ENCODE results near the gene GLS2. TPM values are rescaled to one million over a fixed set of nuclear protein-coding genes. Genes with fewer than 3 reads are reported as not detected.

GLS2 gene
- total RNA-seq, result 1 to 10 TPM in 3 of 5 donors, not detected in 2; 1.3 to 7.6 (median 3.9) TPM
- 10 to 100 TPM in 1 of 3 donors, 1 to 10 TPM in 2; 2.6 to 11.2 (median 5.4) TPM for polyA plus RNA-seq
- long read RNA-seq, donor 1, result 0 reads
- long read RNA-seq, donor 2, result 0 reads
- long read RNA-seq, donor 3, result 0 reads
- long read RNA-seq, donor 4, result 0 reads
- long read RNA-seq, donor 5, result 0 reads
- long read RNA-seq, donor 6, partial matches to known transcripts, result 0 of 1 reads
- long read RNA-seq, donor 6, other reads (novel, unspliced or antisense), result 0 of 1 reads
- long read RNA-seq, donor 7, partial matches to known transcripts, result 0 of 1 reads
- long read RNA-seq, donor 7, other reads (novel, unspliced or antisense), result 0 of 1 reads
- long read RNA-seq, donor 8, partial matches to known transcripts, result 0 of 2 reads
- long read RNA-seq, donor 8, other reads (novel, unspliced or antisense), result 0 of 2 reads
- long read RNA-seq, donor 9, result 0 reads
- long read RNA-seq, donor 10, result 0 reads

DNA sequence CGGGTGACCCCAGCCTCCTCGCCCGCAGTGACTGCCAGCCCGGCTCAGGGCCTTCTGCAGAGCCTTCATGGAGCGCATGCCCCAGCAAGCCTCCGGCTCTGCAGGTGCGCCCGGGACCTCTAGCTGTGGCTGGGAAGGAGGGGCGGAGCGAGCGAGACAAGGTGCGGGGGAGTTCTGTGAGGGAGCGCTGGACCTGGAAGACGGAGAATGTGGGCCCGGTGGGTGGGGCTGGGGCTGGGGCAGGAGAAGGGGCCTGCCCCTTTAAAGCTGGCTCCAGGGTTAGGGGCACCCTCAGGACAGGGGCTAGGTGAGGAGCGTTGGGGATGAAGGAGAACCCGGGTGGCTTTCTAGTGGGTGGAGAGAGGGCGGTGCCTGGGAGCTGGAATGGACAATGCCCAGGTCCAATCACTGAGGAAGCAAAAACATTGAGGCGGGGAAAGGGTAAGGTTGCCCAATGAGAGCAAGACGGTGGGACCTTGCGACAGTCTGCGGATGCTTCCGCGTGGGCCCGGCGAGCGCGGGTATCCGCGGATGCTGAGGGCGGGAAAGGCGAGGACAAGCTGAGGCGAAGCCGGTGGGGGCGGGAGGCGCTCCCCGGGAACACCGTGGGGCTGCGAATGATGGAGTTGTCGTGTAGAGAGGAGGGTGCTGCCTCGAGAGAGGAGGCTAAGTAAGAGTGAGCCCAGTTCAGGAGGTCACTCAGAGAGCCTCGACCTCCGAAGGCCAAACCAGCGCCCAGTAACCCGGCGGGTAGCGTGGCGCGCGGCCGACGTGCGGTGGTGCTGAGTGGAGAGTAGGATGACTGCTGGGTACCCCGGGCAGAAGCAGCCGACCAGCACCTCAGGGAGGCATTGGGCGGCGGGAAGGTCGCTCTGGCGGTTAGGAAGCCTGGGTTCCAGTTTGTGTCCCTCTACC is at the start of gene GLS2:
TSS of gene GLS2 (minus strand) at position 121 of the 915 bp plus-strand sequence. CDS start at position 78, 43 bp downstream.
- 14 to 21% (median 15%) methylated on average over 48 to 59 of the region's 59 CpGs for WGBS, 5 donors
- H3K4me1 ChIP-seq, result peaks cover 18 to 22% (median 18%) of the 10 kb centered on the region in 4 donors
- peak within 1 kb of the TSS; percentile 60 to 73 (median 61) for H3K4me3 ChIP-seq
- no peaks in the 10 kb centered on the region for H3K36me3 ChIP-seq
- DNase-seq, result peak; percentile 80 to 93
- intact Hi-C loops (cut with DNase I; ENCODE audit: low total_unique reads), result no loop called here
- H3K9me3 ChIP-seq, result no peaks in the 10 kb centered on the region
- H3K27ac ChIP-seq, result peak within 1 kb of the TSS in 4 of 5 donors; percentile 29 to 70 (median 34)
- H3K27me3 ChIP-seq, result peaks cover 0 to 37% (median 3%) of the 10 kb centered on the region in 3 donors
- TF ChIP-seq POLR2A (IDR thresholded peaks at IDR 0.05) (no peak), EP300 (IDR thresholded peaks at IDR 0.05) (no peak), POLR2AphosphoS5 (IDR thresholded peaks at IDR 0.05) (peak in 1 of 3 donors; percentile 39)
- TF ChIP-seq, protein P1, sequence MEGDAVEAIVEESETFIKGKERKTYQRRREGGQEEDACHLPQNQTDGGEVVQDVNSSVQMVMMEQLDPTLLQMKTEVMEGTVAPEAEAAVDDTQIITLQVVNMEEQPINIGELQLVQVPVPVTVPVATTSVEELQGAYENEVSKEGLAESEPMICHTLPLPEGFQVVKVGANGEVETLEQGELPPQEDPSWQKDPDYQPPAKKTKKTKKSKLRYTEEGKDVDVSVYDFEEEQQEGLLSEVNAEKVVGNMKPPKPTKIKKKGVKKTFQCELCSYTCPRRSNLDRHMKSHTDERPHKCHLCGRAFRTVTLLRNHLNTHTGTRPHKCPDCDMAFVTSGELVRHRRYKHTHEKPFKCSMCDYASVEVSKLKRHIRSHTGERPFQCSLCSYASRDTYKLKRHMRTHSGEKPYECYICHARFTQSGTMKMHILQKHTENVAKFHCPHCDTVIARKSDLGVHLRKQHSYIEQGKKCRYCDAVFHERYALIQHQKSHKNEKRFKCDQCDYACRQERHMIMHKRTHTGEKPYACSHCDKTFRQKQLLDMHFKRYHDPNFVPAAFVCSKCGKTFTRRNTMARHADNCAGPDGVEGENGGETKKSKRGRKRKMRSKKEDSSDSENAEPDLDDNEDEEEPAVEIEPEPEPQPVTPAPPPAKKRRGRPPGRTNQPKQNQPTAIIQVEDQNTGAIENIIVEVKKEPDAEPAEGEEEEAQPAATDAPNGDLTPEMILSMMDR (IDR thresholded peaks at IDR 0.05), result no peak

DNA sequence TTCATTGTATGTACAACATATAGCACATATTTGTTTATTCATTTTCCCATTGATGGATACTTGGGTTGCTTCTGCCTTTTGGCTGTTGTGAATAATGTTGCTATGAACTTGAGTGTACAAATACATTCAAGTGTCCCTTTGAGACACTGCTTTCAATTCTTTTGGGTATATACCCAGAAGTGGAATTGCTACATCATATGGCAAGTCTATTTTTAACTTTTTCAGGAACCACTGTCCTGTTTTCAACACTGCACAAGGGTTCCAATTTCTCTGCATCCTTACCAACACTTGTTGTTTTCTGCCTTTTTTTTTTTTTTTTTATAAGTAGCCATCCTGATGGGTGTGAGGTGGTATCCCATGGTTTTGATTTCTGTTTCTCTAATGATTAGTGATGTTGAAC is 49.6 kb upstream of the GLS2 start:
- no peaks in the 10 kb centered on the region for H3K27me3 ChIP-seq
- H3K4me3 ChIP-seq, result no peak overlapping the region
- H3K4me1 ChIP-seq, result peaks cover 0 to 26% (median 11%) of the 10 kb centered on the region in 4 donors
- intact Hi-C loops (cut with DNase I; ENCODE audit: low total_unique reads), result no loop called here
- DNase-seq, result no peak
- peaks cover 0 to 8% (median 0%) of the 10 kb centered on the region in 4 donors for H3K36me3 ChIP-seq
- TF ChIP-seq, protein P1 (IDR thresholded peaks at IDR 0.05), result no peak
- H3K27ac ChIP-seq, result no peak overlapping the region
- no peaks in the 10 kb centered on the region for H3K9me3 ChIP-seq

DNA sequence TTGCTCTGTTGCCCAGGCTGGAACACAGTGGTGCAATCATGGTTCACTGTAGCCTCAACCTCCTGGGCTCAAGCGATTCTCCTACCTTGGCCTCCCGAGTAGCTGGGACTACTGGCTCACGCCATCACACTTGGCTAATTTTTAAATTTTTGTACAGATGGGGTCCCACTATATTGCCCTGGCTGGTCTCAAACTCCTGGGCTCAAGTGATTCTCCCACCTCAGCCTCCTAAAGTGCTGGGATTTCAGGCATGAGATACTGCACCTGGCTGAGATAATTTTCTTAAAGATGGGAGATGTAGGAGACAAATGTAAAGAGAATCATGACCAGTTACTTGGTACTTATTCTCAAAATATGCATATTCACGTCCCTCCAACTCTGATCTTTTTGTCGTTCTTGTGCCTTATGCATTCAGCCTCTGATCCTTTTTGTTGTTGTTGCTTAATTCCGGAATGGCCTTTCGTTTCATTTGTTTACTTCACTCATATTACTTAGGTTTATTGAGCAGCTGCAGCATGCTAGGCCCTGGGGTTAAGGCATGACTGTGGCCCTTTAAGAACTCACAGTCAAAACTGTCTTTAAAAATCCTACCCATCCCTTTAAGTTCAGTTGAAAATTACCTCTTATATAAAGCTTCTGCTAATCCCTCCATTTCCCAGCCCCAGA is 42.6 kb upstream of the GLS2 start:
- intact Hi-C loops (cut with DNase I; ENCODE audit: low total_unique reads), result no loop called here
- DNase-seq, result no peak
- peaks cover 12 to 45% (median 29%) of the 10 kb centered on the region in 4 donors for H3K4me1 ChIP-seq
- H3K4me3 ChIP-seq, result no peak overlapping the region
- TF ChIP-seq POLR2A (IDR thresholded peaks at IDR 0.05) (no peak), EP300 (IDR thresholded peaks at IDR 0.05) (no peak), POLR2AphosphoS5 (IDR thresholded peaks at IDR 0.05) (no peak)
- TF ChIP-seq, protein P1 (IDR thresholded peaks at IDR 0.05), result no peak
- no peaks in the 10 kb centered on the region for H3K9me3 ChIP-seq
- peak overlapping the region in 1 of 5 donors; percentile 53 for H3K27ac ChIP-seq
- no peaks in the 10 kb centered on the region for H3K27me3 ChIP-seq
- WGBS, 5 donors, result 71 to 89% (median 79%) methylated on average over 7 of the region's 7 CpGs
- no peaks in the 10 kb centered on the region for H3K36me3 ChIP-seq

DNA sequence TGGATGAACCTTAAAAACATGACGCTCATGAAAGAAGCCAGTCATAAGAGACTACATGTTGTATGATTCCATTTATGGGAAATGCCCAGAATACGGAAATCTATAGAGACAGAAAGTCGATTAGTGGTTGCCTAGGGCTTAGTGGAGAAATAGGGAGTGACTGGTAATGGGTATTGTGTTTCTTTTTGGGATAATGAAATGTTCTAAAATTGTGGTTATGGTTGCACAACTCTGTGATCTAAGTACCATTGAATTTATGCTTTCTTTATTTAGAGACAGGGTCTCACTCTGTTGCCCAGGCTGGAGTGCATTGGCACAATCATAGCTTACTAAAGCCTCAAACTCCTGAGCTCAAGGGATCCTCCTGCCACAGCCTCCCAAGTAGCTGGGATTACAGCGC is 41.7 kb upstream of the GLS2 start:
- no peak for TF ChIP-seq POLR2A (IDR thresholded peaks at IDR 0.05)
- TF ChIP-seq, protein P1 (IDR thresholded peaks at IDR 0.05), result no peak
- TF ChIP-seq POLR2AphosphoS5 (IDR thresholded peaks at IDR 0.05), result no peak
- TF ChIP-seq EP300 (IDR thresholded peaks at IDR 0.05), result no peak
- H3K4me3 ChIP-seq, result no peak overlapping the region
- WGBS, 5 donors, result 87 to 95% (median 88%) methylated on average over 4 of the region's 4 CpGs
- DNase-seq, result no peak
- peaks cover 12 to 53% (median 32%) of the 10 kb centered on the region in 4 donors for H3K4me1 ChIP-seq
- intact Hi-C loops (cut with DNase I; ENCODE audit: low total_unique reads), result no loop called here
- H3K27ac ChIP-seq, result peak overlapping the region in 1 of 5 donors; percentile 53
- no peaks in the 10 kb centered on the region for H3K36me3 ChIP-seq
- H3K9me3 ChIP-seq, result no peaks in the 10 kb centered on the region
- H3K27me3 ChIP-seq, result no peaks in the 10 kb centered on the region
